NCI-H1105 (cell line): Measurements from ENCODE around the gene ZFYVE26.
"Not testable (repeated sequence)": the region's sequence is repeated elsewhere in the genome, so short reads cannot be mapped to it uniquely, and the experiment has no call there.

ENCODE experiments used
- DNase-seq: peaks from one replicate; lab custom pipeline; 2025; lab: John Stamatoyannopoulos, UW

ZFYVE26 gene

GRCh38 chr14:67705211-67705610 lies 111.2 kb downstream of the ZFYVE26 start:
- no peak for DNase-seq

- DNase-seq, result peak; percentile 65
Observed at GRCh38 chr14:67704484-67705089, 111.8 kb downstream of the ZFYVE26 start.

- DNase-seq, result no peak
Observed at GRCh38 chr14:67703997-67704396, 112.4 kb downstream of the ZFYVE26 start.

- DNase-seq, result not testable (repeated sequence)
Observed at GRCh38 chr14:67701492-67701891, 114.9 kb downstream of the ZFYVE26 start, which contains the start of gene RDH12. Gene RDH12 (plus strand): TSS chr14:67701886. CDS start chr14:67722643, 20,757 bp downstream.

- DNase-seq, result no peak
Observed at GRCh38 chr14:67698179-67698578, 118.2 kb downstream of the ZFYVE26 start.

GRCh38 chr14:67697006-67697405 lies 119.4 kb downstream of the ZFYVE26 start:
- no peak for DNase-seq
